NCI-H146 treated with DMSO at 0.1 percent for 48 hours (cell line): Measurements from ENCODE around the gene CACNA2D2.

Experiments
- DNase-seq: peaks from one replicate; lab custom pipeline; 2025; ENCODE audit not compliant: unreplicated experiment; lab: John Stamatoyannopoulos, UW

Gene CACNA2D2

DNA sequence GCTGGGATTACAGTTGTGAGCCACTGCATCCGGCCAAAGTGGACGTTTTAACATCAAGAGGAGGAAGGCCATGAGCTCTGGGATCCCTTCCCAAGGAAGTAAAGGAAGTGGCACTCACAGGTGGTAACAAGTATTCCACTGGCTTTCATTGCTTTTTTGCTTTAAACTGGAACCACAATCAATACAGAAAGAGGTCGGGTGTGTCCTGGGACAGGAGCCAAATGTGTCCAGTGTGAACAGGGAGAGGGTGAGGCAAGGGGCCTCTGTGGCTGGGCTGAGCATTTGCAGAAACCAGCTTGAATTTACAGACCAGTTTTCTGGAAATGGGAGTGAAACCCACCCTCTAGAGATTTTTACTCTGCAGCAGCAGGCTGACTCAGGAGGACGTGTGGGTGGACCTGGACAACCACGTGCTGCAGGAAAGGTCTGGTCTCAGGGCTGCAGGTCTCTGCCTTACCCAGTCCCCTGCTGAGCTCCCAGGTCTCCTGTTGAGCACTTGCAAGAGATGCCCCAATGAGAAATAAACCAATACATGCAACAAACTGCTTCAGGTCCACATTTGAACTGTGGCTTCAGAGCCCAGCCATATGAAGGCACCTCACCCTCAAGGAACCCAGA is 101.3 kb downstream of the CACNA2D2 start:
- no peak for DNase-seq

DNA sequence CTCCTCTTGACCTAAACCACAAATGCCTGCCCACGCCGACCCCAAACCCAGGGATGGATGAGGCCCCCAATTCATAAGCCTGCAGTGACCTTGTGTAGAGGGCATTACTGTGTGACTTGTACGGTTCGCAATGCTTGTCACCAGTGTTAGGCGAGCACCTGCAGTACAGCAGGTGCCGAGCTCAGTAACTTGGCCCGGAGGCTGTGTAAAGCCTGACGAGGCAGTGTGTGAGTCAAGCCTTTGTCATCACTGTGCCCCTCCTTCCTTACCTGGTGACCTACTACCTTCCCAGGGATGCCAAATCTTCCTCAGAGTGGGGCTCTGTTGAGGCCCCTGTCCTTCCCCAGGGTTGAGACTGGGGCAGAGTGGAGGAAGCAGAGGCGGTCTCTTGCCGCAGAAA is 106.9 kb downstream of the CACNA2D2 start:
- DNase-seq = no peak

DNA sequence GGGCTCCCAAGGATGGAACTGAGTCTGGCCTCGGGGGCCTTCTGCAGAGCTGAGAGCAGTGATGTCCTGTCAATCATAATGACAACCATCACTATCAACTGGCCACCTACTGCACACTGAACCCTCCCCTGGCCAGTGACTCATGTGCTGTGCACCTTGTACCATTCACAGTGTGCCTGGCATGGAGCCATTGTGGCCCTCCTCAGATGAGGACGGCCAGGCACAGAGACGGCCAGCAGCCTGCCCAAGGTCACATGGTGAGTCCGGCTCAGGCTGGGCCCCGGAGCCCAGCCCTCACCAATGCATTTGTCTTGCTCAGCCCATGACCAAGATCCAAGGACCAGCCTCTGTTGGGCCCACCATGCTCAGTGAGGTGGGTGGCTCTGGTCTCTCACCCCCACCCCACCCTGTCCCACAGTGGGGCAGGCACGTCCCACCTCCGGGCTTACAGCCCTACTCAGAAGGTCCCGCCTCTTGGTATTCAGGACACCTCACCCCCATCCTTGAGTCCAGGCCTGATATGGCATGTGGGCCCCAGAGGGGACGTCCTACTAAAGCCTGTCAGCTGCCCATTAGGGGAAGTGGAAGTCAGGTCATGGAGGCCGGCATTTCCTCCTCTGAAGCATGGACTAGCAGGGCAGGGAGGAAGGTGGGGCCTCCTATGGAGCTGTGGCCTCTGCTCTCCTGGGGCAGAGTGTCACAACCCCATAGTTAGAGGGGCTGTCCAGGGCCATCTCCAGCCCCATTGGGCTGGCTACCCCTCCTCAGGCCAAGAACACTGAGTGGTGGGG is 108.2 kb downstream of the CACNA2D2 start:
- DNase-seq = no peak

DNA sequence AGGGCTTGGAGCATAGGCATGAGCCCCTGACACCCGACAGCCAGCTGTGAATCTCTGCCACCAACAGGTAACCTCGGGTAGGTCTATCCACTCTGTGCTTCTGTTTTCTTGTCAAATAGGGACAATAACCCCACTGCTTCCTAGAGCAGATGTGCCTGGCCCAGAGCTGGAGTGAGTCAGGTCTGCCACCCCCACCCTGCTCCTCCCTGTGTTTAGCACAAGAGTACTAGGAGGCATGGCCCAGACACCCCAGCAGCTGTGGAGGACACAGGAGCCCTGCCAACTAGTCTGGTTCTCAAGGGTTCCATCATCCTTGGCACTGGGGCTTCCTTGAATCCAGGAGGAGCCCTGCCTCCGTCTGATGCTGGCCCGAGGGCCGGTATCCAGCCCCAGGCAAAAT is 110.4 kb downstream of the CACNA2D2 start:
- DNase-seq = no peak

DNA sequence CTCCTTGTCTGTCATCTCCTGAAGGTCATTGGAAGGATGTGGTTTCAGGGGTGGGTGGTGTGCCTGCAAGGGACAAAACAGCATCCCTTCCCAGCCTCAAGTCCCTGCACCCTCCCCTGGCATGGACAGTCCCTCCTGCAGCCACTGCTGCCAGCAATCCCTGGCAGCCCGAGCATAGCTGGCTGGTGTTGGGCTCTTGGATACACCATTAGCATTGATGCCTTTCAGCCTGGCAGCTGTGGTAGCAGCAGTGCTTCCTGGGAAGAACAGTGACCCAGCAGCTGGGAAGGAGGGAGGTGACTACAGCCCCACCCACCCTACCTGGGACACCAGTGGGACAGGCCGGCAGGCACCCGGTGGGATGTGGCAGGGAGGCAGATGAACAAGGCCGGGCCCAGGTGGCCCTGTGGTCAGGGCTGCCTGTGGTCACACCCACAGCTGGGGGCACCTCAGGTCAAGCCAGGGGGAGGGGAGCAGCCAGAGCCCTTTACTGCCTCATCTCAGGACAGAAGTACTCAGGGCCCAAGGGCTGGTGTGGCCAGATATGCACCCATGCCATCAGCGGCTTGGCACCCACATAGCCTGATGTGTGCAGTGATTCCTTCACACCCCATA is 111.2 kb downstream of the CACNA2D2 start:
- no peak for DNase-seq

DNA sequence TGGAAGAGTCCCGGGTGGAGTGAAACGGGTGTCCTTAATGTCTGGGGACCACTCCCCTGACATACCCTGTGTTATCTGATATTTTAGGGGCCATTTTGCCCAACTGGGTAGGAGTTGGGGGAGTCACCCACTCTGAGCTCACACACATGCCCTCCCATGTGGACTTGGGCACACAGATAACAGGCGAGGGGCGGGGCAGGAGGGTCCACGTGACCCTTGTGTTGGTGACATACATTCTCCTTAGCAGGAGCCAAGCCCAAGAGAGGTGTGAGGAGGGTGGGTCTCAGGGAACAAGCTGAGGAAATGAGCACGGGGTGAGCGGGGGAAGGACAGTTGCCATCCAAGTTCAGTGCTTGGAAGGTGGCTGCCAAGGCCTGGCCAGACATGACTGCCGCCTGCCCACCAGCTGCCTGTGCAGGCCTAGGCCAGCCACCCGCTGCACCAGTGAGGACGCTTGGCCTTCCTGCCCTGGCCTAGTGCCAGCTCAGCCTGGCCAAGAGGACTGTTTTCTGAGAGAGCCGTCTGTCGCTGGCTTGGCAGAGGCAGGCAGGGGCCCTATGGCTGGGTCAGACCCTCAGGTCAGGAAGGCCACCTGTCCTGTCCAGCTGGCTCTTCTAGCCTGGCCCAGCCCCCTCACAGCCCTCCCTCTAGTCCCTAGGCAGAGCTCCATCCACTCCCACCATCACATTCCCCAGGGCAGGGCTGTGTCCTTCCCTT is 112.8 kb downstream of the CACNA2D2 start:
- DNase-seq = no peak

DNA sequence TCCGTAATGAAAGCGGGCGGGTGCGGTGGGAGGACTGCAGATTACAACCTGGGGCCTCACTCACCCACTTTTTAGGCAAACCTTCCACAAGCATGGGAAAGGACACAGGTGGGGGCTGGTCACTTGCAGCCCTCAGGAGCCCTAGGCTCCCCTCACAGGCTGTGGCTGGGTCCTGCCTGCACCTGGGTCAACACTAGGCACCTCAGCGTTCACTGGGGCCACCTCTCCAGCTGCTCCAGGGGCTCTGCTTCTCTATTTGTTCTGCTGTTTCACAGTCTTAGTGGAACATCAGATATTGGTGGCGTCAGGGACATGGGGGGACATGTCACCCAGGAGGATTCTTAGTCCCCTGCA is 114.0 kb downstream of the CACNA2D2 start:
- DNase-seq = no peak

DNA sequence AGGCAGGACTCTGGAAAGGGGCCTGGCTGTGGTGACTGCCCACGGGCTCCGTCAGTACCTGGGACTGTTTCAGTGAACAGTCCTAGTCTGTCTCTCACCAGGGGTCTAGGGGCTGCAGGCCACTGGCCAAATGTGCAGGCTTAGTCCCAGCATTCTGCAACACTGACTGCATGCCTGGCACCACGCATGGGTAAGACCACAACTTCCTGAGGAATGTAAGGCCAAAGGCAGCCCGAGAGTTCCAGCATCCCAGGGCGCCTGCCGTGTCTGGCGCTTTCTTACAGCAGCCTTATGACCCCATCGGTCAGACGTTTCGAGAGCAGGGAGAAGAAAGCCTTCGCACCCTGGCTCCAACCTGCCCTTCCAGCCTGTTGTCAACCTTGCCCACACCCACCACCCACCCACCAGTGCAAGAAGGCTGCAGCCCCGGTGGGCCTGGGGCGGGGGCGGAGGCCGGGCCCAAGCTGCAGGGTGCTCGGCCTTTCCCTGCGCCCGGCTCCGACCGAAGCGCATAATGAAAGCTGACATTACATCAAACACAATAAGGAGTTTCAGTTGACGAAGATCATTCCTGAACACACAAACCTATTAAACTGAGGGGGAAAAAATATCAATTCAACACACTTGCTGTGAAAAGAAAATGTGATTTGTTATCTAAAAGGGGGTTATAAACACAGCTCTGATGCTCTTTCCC is 114.6 kb downstream of the CACNA2D2 start:
- no peak for DNase-seq

DNA sequence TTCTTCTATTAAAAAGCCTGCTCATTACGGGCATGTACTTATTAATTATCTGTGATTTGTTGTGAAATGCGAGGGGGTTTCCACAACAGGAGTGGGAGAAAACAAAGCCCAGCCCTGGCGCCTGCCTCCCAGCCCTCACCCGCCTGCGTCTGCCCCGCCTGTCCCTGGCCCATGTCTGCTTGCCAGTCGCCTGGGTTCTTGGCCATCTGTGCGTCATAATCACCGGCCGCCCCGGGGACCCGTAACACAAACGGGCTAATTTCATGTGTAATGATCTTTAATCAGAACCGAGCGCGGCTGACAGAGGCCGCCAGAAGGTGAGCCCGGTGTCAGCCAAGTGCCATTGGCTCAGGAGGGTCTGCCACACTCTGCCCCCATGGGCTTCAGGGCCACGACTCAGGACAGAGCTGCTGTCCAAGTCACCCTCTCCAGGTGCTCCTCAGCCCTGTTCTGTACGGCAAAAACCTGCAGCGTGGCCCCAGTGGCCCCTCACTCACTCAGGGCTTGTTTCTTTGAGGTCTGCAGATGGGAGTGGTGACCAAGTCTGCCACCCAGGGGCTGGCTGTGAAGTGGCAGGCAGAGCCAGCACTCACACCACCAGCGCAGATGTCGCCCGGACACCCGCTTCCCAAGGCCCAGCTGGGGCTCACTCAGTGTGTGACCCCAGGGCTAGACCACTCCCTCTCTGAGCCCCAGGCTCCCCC is 115.3 kb downstream of the CACNA2D2 start:
- no peak for DNase-seq

DNA sequence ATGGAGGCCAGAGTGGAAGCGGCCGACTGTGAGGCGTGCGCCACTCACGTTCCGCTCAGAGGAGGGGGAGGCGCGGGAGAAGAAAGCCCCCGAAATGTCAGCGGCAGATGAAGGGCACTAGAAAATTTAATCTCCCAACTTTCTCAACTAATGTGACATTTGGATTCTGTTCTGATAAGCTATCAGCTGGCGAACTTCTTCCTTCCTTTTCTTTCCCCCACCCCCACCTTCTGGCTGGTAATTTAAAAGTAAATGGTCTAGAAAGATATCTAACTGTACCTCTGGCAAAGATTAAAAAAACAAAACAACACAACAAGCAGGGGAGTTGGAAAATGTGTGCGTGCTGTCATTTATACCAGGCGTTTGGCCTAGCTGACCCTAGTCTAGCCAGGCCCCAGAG is 117.7 kb downstream of the CACNA2D2 start:
- DNase-seq = no peak

DNA sequence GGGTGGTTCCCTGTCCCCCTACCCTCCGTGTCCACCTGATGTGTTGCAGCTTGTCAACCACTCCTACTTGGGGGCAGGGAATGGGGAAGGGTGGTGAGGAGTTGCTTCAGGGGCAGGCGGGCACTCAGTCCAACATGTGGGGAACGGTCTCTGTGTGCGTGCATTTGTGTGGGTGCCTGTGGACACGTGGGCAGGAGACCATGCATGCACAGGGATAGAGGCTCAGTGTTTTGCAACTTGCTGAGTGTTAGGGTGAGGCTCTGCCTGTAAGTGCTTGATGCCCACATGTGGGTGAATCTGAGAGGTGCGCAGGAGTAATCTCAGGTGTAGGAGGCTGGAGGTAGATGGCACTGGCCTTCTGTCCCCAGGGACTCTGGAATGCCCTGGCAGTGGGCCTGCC is 119.7 kb downstream of the CACNA2D2 start:
- no peak for DNase-seq

DNA sequence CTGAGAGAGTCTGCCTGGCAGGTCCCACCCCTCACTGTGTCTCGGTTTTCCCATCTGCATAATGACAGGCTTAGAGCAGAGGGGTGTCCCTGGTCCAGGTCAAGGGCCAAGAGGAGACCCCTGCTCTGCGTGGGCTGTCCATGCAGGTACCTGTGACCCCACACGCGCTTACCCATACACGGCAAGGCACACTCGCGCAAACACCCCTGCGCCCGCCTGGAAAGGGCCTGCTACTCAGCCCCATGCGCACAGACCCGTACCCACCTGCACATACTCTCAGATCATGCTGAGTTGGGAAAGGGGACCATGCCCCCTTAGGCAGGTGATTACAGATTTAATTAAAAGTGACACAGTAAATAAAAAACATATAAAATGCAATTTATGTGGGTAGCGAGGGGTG is 120.7 kb downstream of the CACNA2D2 start:
- DNase-seq = no peak

DNA sequence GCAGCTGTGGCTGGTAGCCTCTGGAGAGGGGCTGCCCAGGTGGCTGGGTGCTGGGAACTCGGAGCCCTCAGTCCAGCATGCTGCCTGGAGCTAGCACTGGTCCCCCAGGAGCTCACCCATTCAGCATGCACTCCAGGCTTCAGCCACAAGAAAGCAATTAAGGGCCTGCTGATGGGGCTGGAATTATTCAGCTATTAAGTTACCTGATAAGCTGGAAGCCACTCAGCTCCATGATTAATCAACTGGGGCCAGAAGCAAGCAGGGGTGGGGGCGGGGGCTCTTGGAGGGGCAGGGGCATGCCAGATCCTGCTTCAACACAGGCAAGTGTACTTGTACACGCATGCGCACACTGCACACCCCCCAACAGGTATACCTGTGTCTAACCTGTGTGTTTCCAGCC is 122.1 kb downstream of the CACNA2D2 start:
- DNase-seq = peak; percentile 80

DNA sequence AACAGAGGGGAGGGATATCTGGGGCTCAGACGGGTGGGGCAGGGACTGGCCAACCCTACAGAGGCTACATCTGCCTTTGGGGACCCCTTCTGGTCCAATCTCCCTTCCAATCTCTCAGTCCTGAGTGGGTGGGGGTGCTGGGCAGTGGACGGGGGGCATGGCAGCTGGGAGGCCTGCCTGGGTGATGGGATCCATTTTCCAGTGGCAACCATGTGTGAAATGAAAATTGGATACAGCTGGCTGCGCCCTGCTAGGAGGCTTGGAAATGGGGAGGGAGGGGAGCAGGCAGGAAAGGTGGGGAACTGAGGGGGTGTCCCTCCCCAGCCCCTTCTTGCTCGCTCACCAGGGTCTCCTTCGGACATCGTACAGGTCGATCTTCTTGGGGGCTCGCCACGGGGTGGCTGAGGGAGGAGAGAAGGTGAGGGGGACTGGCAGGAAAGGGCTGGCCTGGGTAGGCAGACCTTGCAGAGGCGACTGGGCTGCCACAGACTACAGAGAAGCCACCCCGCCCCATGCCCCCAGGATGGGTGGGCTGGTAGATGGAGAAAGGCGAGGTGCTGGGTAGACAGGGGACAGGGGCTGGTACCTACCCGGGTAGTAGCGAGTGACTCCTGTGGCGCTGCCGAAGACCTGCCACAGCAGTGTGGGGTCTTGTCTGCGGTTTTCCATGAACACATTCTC is 122.9 kb downstream of the CACNA2D2 start:
- DNase-seq = no peak

DNA sequence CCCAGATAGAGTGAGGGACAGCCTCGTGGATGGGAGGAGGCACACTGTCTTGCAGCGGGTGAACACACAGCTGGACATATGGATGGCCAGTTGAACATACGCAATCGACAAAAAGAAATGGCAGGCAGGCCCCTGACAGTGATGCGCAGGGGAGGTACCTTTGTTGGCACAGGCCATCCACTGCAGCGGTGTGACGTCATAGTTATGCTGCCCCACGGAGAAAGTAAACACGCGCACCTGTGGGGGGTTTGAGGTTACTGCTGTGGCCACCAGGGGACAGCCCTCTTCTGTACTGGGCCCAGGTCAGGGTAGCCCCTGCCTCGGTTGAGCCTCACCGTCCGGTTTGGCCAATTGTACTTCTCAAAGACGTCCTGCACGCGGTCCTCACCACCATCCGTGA is 124.7 kb downstream of the CACNA2D2 start:
- no peak for DNase-seq

DNA sequence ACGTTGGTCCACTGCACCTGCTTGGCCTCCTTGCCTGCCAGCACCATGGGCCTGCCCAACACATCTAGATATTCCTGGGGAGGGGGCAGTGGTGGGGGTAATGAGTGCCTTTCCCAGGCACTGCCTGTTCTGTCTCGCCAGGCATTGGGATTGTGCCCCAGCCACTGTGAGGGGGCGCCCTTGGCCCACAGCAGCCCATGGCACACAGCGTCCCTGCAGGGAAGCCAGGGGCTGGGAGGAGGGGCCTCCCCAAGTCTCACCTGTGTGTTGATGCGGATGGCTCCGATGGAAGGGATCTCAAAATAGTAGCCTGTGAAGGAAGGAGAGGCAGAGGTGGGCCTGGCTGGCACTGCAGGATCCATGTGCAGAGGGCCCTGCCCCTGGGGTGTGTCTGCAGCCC is 125.4 kb downstream of the CACNA2D2 start:
- DNase-seq = no peak

DNA sequence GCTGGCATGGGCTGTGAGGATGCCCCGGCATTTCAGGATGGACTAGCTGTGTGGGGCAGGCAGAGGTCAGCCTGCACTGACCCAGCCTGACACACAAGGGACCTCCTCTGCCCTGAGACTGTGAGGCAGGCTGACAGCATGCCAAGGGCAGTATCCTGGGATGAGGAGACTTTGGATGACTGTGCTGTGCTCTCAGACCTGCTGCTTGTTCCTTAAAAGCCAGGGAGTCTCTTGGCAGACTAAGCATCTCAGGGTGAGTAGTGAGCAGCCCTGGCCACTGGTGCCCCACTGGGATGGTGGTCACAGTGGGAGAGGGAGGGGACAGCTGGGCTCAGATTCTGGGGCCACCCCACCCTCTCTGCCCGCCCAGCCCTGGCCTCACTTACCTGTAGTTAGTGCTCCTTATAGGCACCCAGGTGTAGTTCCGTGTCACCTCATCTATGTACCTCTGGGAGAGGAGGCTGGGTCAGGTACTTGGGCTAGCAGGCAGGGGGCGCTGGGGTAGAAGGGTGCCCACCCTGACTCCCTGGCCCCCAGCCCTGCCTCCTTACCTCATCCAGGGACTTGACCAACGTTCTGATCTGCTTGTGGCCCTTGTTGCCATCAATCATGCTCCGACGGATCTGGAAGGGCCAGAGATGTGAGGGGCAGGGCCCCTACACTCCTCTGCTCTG is 128.0 kb downstream of the CACNA2D2 start:
- no peak for DNase-seq

DNA sequence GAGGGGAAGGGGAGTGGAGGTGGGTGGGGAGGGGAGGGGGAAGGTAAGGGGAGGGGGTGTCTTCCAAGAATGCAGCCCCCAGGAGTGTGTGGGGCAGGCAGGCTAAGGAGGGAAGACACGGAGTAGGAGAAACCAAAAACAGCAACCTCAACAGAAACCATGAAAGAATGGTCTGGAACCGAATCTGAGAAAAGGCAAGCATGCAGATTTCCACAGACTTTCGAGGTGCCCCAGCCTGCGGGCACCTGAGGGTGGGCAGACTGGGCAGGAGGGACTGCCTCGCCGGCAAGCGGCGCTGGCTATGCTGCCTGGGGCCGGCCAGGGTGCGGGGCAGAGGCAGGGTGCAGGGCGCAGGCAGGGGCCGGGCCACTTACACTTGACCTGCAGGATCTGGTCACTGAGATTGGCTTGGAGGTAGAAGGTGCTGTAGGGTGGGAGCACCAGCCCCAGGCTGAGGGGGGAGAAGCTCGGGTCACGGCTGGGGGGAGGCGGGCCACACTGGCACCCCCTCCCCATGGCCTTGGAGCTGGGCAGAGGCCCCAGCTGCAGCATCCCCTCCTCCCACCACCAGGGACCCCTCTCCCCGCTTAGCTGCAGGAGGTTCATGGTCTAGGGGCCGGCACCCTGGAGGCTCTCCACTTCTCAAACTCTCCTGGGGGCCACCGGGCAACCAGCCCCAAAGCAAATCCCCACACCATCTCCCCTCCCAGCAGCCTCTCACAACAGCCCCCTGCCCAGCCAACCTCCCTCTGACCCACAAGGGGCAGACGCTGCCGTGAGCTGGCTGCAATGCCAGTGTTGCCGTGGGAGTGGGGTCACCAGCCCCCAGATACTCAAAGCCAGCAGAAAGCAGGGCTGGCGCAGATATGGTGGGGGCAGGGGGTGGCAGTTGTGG is 128.8 kb downstream of the CACNA2D2 start:
- DNase-seq = no peak
